SW 1271 (cell line): ENCODE results near the gene ANAPC16.
"Not testable (repeated sequence)": the region's sequence is repeated elsewhere in the genome, so short reads cannot be mapped to it uniquely, and the experiment has no call there.

ENCODE experiments used
- DNase-seq, 2 experiments: peaks; one replicate each; lab custom pipeline; 2025; lab: John Stamatoyannopoulos, UW

The ANAPC16 gene

DNA sequence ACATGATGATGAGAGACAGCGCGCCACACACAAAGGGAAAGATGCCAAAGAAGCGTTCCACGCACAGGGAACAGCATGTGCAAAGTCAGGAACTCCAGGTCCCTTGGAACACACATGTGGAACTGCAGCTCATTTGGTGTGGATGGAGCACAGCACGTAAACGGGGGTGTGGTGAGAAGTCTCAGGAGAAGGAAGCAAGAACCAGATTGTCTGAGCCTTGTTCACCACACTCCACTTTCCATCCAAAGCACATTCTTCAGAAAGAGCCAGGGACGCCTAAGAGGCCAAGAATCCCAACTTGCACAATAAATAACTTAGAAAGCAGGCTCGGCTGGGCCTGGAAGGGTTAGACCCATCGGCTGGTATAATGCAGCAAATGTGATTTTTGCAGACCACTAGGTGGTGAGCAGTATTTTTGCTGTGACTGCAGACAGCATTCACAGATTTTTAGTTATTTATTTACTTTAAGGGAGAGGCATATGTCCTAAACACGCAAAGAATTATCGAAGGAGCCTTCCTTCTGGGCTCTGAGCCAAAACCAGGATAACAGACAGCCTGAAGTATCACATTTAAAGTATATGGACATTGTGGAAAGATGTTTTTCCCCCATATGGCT lies 28.1 kb downstream of the ANAPC16 start:
- no peak for DNase-seq

DNA sequence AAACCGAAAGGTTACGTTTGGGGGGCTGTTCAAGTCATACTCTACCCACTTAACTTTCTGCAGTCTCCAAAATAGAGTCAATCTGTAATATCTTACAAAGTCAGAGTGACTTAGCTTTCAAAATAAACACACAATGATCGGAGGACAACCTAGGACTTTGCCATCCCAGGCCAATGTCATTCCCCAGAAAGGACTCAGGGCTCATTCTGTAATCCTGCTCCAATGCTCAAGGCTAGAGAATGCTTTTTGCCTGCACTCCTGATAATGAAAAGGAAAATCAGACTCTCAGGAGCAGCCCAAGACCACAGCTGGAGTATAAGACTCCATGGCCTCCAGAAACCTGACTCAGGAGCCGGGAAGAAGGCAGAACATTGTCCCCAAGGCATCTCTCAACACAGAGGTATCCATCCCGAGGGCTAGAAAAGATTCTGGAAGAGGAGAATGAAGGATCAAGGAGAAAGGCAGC lies 28.8 kb downstream of the ANAPC16 start:
- DNase-seq: no peak

GRCh38 chr10:72245949-72246525 lies 30.2 kb downstream of the ANAPC16 start:
- DNase-seq: no peak

GRCh38 chr10:72248468-72249151 lies 32.8 kb downstream of the ANAPC16 start:
- DNase-seq: no peak

GRCh38 chr10:72249176-72249862 lies 33.5 kb downstream of the ANAPC16 start:
- DNase-seq: not testable (repeated sequence)

GRCh38 chr10:72250666-72251065 lies 34.9 kb downstream of the ANAPC16 start:
- DNase-seq: no peak

DNA sequence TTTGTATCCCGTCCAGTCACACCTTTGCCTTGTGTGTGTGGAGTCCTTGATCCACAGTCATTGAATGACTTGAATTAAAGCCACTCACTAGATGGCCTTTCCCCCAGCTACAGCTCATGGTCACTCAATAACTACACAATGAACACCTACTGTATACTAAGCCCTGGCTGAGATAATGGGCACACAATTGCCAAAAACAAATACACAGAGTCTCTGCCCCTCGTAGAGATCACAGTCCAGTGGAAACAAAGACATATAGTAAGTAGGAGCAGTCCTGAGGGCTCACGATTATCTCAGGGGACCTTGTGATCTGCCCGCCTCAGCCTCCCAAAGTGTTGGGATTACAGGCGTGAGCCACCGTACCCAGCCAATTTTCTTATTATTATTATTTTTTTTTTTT lies 35.8 kb downstream of the ANAPC16 start:
- no peak for DNase-seq

- DNase-seq: no peak
These were observed 37.2 kb downstream of the ANAPC16 start for GRCh38 chr10:72252972-72253371.

DNA sequence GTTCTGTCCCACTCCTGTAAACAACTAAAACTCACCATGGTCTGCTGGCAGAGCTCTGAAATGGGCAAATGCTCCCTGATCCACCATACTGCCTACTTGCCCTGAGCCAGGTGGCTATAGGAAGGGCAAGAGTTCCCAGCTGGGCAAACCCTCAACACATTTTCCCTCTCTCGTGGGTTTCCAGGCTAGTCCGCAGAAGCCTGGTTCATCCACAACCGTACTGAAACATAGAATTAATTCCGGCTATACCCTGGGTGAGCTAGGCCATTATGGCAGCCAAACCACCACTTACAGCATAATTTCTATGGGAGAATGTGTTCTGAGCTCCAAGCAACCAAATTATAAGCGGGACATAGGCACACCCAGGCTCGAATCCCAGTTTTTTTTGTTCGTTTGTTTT lies 37.8 kb downstream of the ANAPC16 start:
- no peak for DNase-seq

- peak in 1 of 2 experiments; percentile 16 for DNase-seq
These were observed 39.2 kb downstream of the ANAPC16 start for GRCh38 chr10:72254813-72255568.

GRCh38 chr10:72255977-72256729 lies 40.3 kb downstream of the ANAPC16 start:
- DNase-seq: no peak

- DNase-seq: no peak
These were observed 41.5 kb downstream of the ANAPC16 start for GRCh38 chr10:72257051-72257892.

GRCh38 chr10:72258617-72259016 lies 42.8 kb downstream of the ANAPC16 start:
- DNase-seq: no peak

GRCh38 chr10:72259491-72260238 lies 43.9 kb downstream of the ANAPC16 start:
- no peak for DNase-seq

- DNase-seq: no peak
These were observed 44.6 kb downstream of the ANAPC16 start for GRCh38 chr10:72260239-72260975.

DNA sequence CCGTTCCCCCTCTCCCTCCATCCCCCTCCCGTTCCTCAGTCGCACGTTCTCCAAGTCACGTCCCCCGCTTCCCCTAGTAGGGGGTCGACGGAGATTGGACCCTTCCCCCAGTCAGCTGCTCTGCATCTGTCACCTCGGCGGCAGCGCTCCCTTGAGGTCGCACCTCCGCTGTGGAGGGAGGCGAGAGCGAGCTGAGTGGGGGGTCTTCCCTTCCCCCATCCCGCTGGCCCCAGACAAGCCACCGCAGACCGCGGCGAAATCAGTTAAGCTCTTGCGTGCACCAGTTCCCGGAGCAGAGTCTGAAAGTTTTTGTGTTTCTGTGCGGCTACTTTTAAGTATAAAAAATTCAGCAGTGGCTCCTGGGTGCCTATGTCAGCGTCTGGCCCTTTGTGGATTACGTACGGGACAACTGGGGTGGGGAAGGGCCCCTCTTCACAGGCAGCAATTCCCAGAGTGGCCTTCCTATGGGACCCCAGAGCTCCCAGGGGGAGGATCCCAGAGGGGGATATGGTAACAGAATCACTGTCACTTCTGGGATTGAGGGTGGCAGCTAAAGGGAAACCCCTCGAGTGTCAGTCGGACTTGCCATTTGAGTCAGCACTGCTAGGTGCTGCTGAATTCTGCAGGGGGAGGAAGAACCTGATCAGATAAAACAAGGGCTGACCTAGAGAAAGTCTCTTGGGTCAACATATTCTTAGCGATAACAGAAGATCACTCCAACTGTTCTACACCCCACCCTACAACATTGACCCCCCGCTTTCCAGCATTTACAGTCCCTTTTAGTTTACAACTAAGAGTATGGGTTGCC lies 45.4 kb downstream of the ANAPC16 start:
- DNase-seq: no peak

DNA sequence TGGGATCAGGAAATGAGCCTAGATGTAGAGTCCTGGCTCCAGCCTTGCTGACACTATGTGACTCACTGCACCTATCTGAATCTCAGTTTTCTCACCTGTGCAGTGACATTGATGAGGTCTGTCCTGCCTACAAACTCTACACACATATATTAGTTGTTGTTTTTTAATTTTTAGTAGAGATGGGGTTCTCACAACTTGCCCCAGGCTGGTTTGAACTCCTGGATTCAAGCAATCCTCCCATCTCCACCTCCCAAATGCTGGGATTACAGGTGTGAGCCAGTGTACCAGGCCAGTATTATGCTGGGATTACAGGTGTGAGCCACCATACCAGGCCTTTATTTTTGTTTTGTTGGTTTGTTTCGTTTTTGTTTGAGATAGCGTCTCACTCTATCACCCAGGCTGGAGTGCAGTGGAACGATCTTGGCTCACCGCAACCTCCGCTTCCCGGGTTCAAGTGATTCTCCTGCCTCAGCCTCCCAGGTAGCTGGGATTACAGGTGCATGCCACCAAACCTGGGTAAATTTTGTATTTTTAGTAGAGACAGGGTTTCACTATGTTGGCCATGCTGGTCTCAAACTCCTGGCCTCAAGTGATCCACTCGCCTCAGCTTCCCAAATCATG lies 46.1 kb downstream of the ANAPC16 start:
- no peak for DNase-seq
